ENCODE data around the gene DET1.

DET1 gene

DNA sequence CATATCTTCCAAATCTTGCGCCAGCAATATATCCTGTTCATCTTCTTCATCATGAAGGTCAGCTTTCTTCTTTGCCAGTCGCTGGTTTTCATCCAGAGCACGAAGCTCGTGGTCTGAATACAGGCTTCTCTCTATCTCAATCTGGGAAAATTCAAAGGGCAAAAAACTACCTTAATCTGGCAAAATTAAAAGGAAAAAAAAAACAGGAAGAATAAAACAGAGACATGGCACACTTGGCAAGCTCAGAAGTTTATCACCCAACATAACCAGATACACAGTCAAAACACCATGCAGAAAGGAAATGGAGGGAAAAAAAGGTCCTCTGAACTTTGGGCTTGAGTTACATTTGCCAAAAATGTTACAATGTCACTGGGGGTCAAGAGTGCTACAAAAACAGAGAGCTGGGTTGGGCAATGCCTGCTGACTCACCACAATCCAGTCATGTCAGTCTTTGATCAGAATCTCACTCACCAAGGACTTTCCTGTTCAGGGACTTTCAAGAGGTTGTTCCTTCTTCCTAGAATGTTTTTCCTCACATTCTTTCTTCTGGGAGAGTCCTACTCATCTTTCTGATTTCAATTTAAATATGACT lies 80.8 kb downstream of the DET1 start:
- no peak for DNase-seq (ENCODE audit: low read depth)

DNA sequence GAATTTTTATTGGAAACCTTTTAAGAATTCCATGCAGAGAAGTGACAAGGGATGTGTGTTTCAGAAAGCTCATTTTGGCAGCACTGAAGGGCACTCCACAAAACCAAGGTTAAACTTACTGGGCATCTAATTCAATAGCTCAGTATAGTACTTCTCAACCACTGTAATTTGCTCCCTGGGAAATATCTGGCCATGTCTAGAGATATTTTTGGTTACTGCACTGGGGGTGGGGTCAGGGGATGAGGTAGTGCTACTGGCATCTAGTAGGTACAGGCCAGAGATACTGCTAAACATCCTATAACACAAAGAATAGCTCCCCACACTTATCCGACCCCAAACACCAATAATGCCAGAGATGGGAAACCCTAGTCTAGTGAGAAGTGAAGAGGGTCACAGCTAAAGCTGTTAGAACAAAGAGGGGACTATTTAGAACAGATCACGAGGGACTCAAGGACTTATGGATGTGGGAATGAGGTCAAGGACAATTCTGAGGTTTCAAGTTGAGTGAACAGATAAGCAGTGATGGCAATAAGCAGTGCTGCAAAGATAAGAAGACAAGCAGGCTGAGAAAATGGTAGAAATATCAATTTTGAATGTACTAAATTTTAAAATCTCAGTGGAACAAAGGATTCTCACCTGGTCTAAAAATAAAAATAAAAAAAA lies 82.5 kb downstream of the DET1 start:
- no peak for DNase-seq (ENCODE audit: low read depth)

All from stimulated activated CD8-positive, alpha-beta memory T cell treated with anti-CD3 and anti-CD28 coated beads, Interleukin-12 subunit alpha, Interleukin-12 subunit beta, amount 100 ng/mL, for 1 hour (primary cell).